Ishikawa (cell line): Measurements from ENCODE around the gene GFI1B.

Source experiments
- CEBPB ChIP-seq: IDR thresholded peaks from 2 replicates; pipeline ENCODE4 v1.6.1; 2012
- CREB1 ChIP-seq: IDR thresholded peaks from 2 replicates; pipeline ENCODE4 v1.6.1; 2012; ENCODE audit warnings: low read depth
- EGR1 ChIP-seq: IDR thresholded peaks from 2 replicates; pipeline ENCODE4 v1.6.1; 2012
- EP300 ChIP-seq: IDR thresholded peaks from 2 replicates; pipeline ENCODE4 v1.6.1; 2012; ENCODE audit warnings: borderline replicate concordance
- FOXM1 ChIP-seq: IDR thresholded peaks from 2 replicates; pipeline ENCODE4 v1.6.1; 2012; ENCODE audit warnings: low read depth, borderline replicate concordance
- MAX ChIP-seq: IDR thresholded peaks from 2 replicates; pipeline ENCODE4 v1.6.1; 2012
- NFIC ChIP-seq: IDR thresholded peaks from 2 replicates; pipeline ENCODE4 v1.6.1; 2012
- RAD21 ChIP-seq: IDR thresholded peaks from 2 replicates; pipeline ENCODE4 v1.6.1; 2012; ENCODE audit warnings: low read depth
- REST ChIP-seq: IDR thresholded peaks from 2 replicates; pipeline ENCODE4 v1.6.1; 2012; ENCODE audit warnings: low read depth, mild to moderate bottlenecking
- TAF1 ChIP-seq: IDR thresholded peaks from 2 replicates; pipeline ENCODE4 v1.6.1; 2012; ENCODE audit warnings: low read depth, mild to moderate bottlenecking
- TCF12 ChIP-seq: IDR thresholded peaks from 2 replicates; pipeline ENCODE4 v1.6.1; 2012; ENCODE audit warnings: low read depth
- TEAD4 ChIP-seq: IDR thresholded peaks from 2 replicates; pipeline ENCODE4 v1.6.1; 2012
- USF1 ChIP-seq: IDR thresholded peaks from 2 replicates; pipeline ENCODE4 v1.6.1; 2012
- YY1 ChIP-seq: IDR thresholded peaks from 2 replicates; pipeline ENCODE4 v1.6.1; 2012; ENCODE audit warnings: low read depth
- ZBTB7A ChIP-seq: IDR thresholded peaks from 2 replicates; pipeline ENCODE4 v1.6.1; 2012; ENCODE audit warnings: low read depth

Gene GFI1B

GRCh38 chr9:133002147-133003070 lies 23.9 kb downstream of the GFI1B start:
- TF ChIP-seq EGR1 (no peak), TAF1 (no peak), REST (no peak), RAD21 (no peak), USF1 (no peak), YY1 (no peak), CEBPB (no peak), NFIC (no peak), TCF12 (no peak), TEAD4 (no peak), CREB1 (no peak), FOXM1 (no peak), ZBTB7A (no peak), MAX (no peak), EP300 (no peak)

GRCh38 chr9:133003071-133003461 lies 24.6 kb downstream of the GFI1B start:
- no peak for TF ChIP-seq CREB1
- TF ChIP-seq MAX, result no peak

- TF ChIP-seq EGR1 (no peak), CREB1 (no peak), MAX (no peak), REST (no peak), TAF1 (no peak)
Observed at GRCh38 chr9:133003671-133004090, 25.2 kb downstream of the GFI1B start.

GRCh38 chr9:133004091-133004998 lies 25.9 kb downstream of the GFI1B start:
- TF ChIP-seq USF1 (no peak), MAX (no peak), REST (no peak), EP300 (no peak), YY1 (no peak), ZBTB7A (no peak), FOXM1 (no peak), RAD21 (no peak), TAF1 (no peak), NFIC (no peak)
